ENCODE data around the gene STUB1. TPM values are rescaled to one million over a fixed set of nuclear protein-coding genes. Genes with fewer than 3 reads are reported as not detected.

STUB1 gene
- total and polyA plus RNA-seq, 8 donors = 40.1 to 130 (median 56.2) TPM

DNA sequence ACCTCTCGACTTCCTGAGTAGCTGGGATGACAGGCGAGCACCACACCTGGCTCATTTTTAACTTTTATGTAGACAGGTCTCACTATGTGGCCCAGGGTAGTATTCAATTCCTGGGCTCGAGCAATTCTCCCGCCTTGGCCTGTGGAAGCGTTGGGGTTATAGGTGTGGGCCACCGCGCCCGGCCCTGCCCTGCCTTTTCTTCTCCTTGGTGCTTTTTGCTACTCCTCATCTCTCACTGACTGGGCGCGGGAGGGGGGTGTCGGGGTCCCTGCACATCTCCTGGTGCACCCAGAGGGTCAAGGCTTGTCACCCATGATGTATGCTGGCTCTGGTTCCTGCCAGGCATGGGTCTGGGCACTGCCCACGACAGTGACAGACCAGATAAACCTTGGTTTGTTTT is 35.7 kb upstream of the STUB1 start:
- TF ChIP-seq, protein P1, sequence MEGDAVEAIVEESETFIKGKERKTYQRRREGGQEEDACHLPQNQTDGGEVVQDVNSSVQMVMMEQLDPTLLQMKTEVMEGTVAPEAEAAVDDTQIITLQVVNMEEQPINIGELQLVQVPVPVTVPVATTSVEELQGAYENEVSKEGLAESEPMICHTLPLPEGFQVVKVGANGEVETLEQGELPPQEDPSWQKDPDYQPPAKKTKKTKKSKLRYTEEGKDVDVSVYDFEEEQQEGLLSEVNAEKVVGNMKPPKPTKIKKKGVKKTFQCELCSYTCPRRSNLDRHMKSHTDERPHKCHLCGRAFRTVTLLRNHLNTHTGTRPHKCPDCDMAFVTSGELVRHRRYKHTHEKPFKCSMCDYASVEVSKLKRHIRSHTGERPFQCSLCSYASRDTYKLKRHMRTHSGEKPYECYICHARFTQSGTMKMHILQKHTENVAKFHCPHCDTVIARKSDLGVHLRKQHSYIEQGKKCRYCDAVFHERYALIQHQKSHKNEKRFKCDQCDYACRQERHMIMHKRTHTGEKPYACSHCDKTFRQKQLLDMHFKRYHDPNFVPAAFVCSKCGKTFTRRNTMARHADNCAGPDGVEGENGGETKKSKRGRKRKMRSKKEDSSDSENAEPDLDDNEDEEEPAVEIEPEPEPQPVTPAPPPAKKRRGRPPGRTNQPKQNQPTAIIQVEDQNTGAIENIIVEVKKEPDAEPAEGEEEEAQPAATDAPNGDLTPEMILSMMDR (IDR thresholded peaks at IDR 0.05) = no peak
- Histone ChIP-seq H3K27ac (no peak overlapping the region), H3K9me3 (no peaks in the 10 kb centered on the region), H3K27me3 (no peaks in the 10 kb centered on the region), H3K36me3 (no peaks in the 10 kb centered on the region), H3K4me1 (peaks cover 25 to 33% (median 29%) of the 10 kb centered on the region in 3 donors), H3K4me3 (no peak overlapping the region)
- DNase-seq = no peak
- no peak for FAIRE-seq
- intact Hi-C loops (cut with DNase I) = no loop called here
- WGBS, 2 donors = 89% methylated on average over 12 of the region's 12 CpGs
- no peak for ATAC-seq

DNA sequence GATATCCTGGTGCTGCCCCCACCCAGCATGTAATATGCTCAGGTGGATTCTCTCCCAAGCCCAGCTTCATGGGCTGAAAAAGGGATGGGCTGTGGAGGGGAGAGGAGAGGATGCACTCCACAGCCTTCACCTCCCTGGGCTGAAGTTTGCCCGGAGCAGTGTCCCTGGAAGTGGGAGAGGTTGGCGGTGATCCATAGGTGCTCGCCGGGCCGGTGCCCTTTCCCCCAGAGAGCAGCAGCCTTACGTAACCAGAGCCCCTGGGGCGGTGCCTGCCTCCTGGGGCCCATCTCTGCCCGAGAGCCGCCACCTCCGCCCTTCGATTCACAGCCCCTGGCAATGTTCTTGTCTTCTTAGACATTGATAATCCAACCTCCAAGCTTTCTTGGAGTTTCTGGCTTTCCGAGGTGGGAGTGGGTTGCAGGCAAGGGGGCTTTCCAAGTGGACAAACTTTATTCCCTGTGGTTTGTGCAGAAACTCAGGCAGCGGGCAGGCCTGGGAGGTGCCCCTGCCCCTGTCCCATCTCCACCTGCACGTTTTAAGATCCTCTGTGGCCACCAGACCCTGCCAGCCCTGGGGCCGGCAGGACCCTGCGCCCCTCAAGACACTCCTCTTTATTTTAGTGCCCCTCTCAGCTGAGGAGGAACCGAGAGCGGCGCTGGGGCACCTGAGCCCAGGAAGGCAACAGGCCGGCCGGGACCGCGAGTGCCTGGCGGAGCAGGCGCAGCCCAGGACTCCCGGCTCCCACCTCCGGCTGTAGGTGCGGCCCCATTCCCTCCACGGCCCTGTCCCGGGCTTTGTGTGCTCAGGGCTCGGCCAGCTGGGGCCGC is 34.1 kb upstream of the STUB1 start:
- H3K9me3 ChIP-seq = no peaks in the 10 kb centered on the region

DNA sequence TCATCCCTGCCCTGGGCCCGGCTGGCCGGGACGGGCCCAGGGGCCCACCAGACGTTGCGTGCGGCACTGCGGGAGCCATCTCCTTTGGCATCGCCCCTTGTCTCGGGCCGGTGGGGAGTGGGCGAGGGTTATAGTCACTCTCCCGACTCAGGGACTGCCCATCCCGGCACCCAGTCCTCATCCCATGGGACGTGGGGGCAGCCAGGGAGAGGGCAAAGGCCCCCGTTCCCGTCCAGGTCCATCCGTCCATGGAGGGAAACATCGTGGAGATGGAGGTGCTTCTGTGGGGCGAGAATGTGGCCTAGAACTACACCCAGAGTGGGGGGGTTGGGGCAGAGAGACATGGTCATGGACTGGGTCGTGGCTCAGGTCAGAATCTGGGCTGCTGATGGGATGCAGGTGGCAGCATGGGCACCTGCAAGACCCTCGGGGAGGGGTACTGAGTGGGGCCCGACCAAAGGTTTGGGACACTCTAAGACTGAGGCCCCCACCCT is 33.5 kb upstream of the STUB1 start:
- WGBS, 2 donors = 79 to 85% methylated on average over 19 to 22 of the region's 22 CpGs
- FAIRE-seq (no peak), ATAC-seq (no peak), DNase-seq (no peak)
- intact Hi-C loops (cut with DNase I) = no loop called here
- no peak overlapping the region for H3K4me3 ChIP-seq
- no peaks in the 10 kb centered on the region for H3K27me3 ChIP-seq
- peak overlapping the region in 2 of 4 donors; percentile 18 to 91 for H3K27ac ChIP-seq
- TF ChIP-seq, protein P1 (IDR thresholded peaks at IDR 0.05) = no peak
- no peaks in the 10 kb centered on the region for H3K9me3 ChIP-seq
- H3K36me3 ChIP-seq = no peaks in the 10 kb centered on the region
- H3K4me1 ChIP-seq = peaks cover 25 to 35% (median 33%) of the 10 kb centered on the region in 3 donors

More for the DNA sequence above, 34.1 kb upstream of the STUB1 start:
- intact Hi-C loops (cut with DNase I) = no loop called here
- TF ChIP-seq, protein P1 (IDR thresholded peaks at IDR 0.05) = no peak
- H3K27me3 ChIP-seq = no peaks in the 10 kb centered on the region
- peak overlapping the region in 1 of 4 donors; percentile 18 for H3K27ac ChIP-seq
- ATAC-seq = no peak
- peaks cover 25 to 35% (median 33%) of the 10 kb centered on the region in 3 donors for H3K4me1 ChIP-seq
- H3K4me3 ChIP-seq = no peak overlapping the region
- FAIRE-seq = no peak
- DNase-seq = no peak
- H3K36me3 ChIP-seq = no peaks in the 10 kb centered on the region
- WGBS, 2 donors = 73 to 76% methylated on average over 27 to 32 of the region's 32 CpGs

DNA sequence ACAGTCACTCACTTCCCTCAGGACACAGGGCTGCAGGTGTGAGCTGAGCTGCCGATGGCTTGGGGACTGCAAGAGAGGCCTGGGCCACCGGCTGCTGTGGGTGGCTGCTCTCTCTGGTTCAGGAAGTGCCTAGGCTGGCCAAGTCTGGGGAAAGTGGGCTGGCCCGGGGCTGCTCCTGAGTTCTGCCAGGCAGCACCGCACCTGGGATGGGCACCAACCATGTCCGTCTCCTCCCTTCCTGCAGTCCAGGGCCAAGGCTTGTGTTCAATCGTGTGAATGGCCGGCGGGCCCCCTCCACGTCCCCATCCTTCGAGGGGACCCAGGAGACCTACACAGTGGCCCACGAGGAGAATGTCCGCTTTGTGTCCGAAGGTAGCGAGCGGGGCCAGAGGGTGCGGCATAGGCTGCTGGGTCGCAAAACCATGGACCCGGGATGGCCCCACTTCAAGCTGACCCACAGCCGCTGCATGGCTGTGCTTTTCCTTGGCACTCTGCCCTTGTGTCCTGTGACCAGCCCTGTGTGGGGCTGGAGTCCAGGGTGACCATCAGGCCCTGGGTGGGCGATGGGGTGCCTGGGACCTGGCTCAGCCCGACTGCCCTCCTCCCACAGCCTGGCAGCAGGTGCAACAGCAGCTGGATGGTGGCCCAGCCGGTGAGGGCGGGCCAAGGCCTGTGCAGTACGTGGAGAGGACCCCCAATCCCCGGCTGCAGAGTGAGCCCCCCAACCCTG is 32.9 kb upstream of the STUB1 start:
- Histone ChIP-seq H3K36me3 (no peaks in the 10 kb centered on the region), H3K4me1 (peaks cover 25 to 35% (median 33%) of the 10 kb centered on the region in 3 donors), H3K9me3 (no peaks in the 10 kb centered on the region), H3K4me3 (no peak overlapping the region), H3K27ac (peak overlapping the region; percentile 74 to 91 (median 86)), H3K27me3 (no peaks in the 10 kb centered on the region)
- WGBS, 2 donors = 51 to 52% methylated on average over 25 of the region's 25 CpGs
- FAIRE-seq (no peak), DNase-seq (peak in 4 of 6 donors; percentile 58 to 88 (median 67)), ATAC-seq (peak in 3 of 4 donors; percentile 3 to 40 (median 10))
- TF ChIP-seq, protein P1 (IDR thresholded peaks at IDR 0.05) = no peak
- intact Hi-C loops (cut with DNase I) = no loop called here
